Measurements from ENCODE around the gene CCER1.

CCER1 gene

GRCh38 chr12:90921536-90921935, 33.4 kb downstream of the CCER1 start:
- TF ChIP-seq EGR1 (IDR thresholded peaks at IDR 0.05) (no peak), TEAD4 (IDR thresholded peaks at IDR 0.05) (no peak), CREB1 (IDR thresholded peaks at IDR 0.05; ENCODE audit: low read depth) (no peak), TAF1 (IDR thresholded peaks at IDR 0.05; ENCODE audit: low read depth) (no peak)
- TF ChIP-seq, protein P1, sequence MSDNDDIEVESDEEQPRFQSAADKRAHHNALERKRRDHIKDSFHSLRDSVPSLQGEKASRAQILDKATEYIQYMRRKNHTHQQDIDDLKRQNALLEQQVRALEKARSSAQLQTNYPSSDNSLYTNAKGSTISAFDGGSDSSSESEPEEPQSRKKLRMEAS (IDR thresholded peaks at IDR 0.05) = no peak

GRCh38 chr12:90920222-90920621, 34.8 kb downstream of the CCER1 start:
- TF ChIP-seq EP300 (IDR thresholded peaks at IDR 0.05; ENCODE audit: borderline replicate concordance) (no peak), TAF1 (IDR thresholded peaks at IDR 0.05; ENCODE audit: low read depth) (no peak), CEBPB (IDR thresholded peaks at IDR 0.05) (no peak), CREB1 (IDR thresholded peaks at IDR 0.05; ENCODE audit: low read depth) (no peak), RAD21 (IDR thresholded peaks at IDR 0.05; ENCODE audit: low read depth) (no peak), FOXM1 (IDR thresholded peaks at IDR 0.05; ENCODE audit: borderline replicate concordance, low read depth) (no peak), NFIC (IDR thresholded peaks at IDR 0.05) (no peak), TEAD4 (IDR thresholded peaks at IDR 0.05) (no peak), TCF12 (IDR thresholded peaks at IDR 0.05; ENCODE audit: low read depth) (no peak)
- TF ChIP-seq, protein P2, sequence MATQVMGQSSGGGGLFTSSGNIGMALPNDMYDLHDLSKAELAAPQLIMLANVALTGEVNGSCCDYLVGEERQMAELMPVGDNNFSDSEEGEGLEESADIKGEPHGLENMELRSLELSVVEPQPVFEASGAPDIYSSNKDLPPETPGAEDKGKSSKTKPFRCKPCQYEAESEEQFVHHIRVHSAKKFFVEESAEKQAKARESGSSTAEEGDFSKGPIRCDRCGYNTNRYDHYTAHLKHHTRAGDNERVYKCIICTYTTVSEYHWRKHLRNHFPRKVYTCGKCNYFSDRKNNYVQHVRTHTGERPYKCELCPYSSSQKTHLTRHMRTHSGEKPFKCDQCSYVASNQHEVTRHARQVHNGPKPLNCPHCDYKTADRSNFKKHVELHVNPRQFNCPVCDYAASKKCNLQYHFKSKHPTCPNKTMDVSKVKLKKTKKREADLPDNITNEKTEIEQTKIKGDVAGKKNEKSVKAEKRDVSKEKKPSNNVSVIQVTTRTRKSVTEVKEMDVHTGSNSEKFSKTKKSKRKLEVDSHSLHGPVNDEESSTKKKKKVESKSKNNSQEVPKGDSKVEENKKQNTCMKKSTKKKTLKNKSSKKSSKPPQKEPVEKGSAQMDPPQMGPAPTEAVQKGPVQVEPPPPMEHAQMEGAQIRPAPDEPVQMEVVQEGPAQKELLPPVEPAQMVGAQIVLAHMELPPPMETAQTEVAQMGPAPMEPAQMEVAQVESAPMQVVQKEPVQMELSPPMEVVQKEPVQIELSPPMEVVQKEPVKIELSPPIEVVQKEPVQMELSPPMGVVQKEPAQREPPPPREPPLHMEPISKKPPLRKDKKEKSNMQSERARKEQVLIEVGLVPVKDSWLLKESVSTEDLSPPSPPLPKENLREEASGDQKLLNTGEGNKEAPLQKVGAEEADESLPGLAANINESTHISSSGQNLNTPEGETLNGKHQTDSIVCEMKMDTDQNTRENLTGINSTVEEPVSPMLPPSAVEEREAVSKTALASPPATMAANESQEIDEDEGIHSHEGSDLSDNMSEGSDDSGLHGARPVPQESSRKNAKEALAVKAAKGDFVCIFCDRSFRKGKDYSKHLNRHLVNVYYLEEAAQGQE (IDR thresholded peaks at IDR 0.05; ENCODE audit: low read depth) = no peak
- TF ChIP-seq, protein P3, sequence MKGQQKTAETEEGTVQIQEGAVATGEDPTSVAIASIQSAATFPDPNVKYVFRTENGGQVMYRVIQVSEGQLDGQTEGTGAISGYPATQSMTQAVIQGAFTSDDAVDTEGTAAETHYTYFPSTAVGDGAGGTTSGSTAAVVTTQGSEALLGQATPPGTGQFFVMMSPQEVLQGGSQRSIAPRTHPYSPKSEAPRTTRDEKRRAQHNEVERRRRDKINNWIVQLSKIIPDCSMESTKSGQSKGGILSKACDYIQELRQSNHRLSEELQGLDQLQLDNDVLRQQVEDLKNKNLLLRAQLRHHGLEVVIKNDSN (IDR thresholded peaks at IDR 0.05) = no peak
- TF ChIP-seq, protein P1 (IDR thresholded peaks at IDR 0.05) = no peak

- TF ChIP-seq CEBPB (IDR thresholded peaks at IDR 0.05) (no peak), ZBTB7A (IDR thresholded peaks at IDR 0.05; ENCODE audit: low read depth) (no peak), CREB1 (IDR thresholded peaks at IDR 0.05; ENCODE audit: low read depth) (no peak), TCF12 (IDR thresholded peaks at IDR 0.05; ENCODE audit: low read depth) (no peak), TAF1 (IDR thresholded peaks at IDR 0.05; ENCODE audit: low read depth) (no peak), FOXM1 (IDR thresholded peaks at IDR 0.05; ENCODE audit: borderline replicate concordance, low read depth) (no peak), RAD21 (IDR thresholded peaks at IDR 0.05; ENCODE audit: low read depth) (no peak), EP300 (IDR thresholded peaks at IDR 0.05; ENCODE audit: borderline replicate concordance) (no peak), EGR1 (IDR thresholded peaks at IDR 0.05) (no peak), YY1 (IDR thresholded peaks at IDR 0.05; ENCODE audit: low read depth) (no peak)
- TF ChIP-seq, protein P3 (IDR thresholded peaks at IDR 0.05) = no peak
- TF ChIP-seq, protein P2 (IDR thresholded peaks at IDR 0.05; ENCODE audit: low read depth) = no peak
- TF ChIP-seq, protein P1 (IDR thresholded peaks at IDR 0.05) = no peak
Observed at GRCh38 chr12:90917431-90917830, 37.5 kb downstream of the CCER1 start.

DNA sequence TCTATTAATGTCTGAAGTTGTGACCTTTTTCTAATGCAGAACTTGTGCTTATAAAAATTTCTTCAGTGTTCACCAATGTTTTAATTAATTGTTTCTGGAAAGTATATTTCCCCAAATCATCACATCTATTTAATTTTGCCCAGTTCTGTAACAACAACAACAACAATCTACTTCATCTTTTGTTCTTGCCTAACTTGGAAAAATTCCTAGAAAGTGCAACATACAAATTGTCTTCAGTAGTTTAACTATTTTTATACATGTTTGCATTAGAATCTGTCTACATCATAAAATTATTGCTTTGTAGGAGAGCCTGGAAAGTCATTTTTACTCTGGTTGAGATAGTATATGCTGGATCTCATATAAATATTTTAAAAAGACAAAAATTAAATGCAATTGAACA, 38.5 kb downstream of the CCER1 start:
- TF ChIP-seq FOXM1 (IDR thresholded peaks at IDR 0.05; ENCODE audit: borderline replicate concordance, low read depth) (no peak), TCF12 (IDR thresholded peaks at IDR 0.05; ENCODE audit: low read depth) (no peak), TEAD4 (IDR thresholded peaks at IDR 0.05) (no peak), CREB1 (IDR thresholded peaks at IDR 0.05; ENCODE audit: low read depth) (no peak), RAD21 (IDR thresholded peaks at IDR 0.05; ENCODE audit: low read depth) (no peak), CEBPB (IDR thresholded peaks at IDR 0.05) (no peak), YY1 (IDR thresholded peaks at IDR 0.05; ENCODE audit: low read depth) (no peak), ZBTB7A (IDR thresholded peaks at IDR 0.05; ENCODE audit: low read depth) (no peak), TAF1 (IDR thresholded peaks at IDR 0.05; ENCODE audit: low read depth) (no peak), EP300 (IDR thresholded peaks at IDR 0.05; ENCODE audit: borderline replicate concordance) (no peak), EGR1 (IDR thresholded peaks at IDR 0.05) (no peak), NFIC (IDR thresholded peaks at IDR 0.05) (no peak)
- TF ChIP-seq, protein P1 (IDR thresholded peaks at IDR 0.05) = no peak
- TF ChIP-seq, protein P3 (IDR thresholded peaks at IDR 0.05) = no peak
- TF ChIP-seq, protein P2 (IDR thresholded peaks at IDR 0.05; ENCODE audit: low read depth) = no peak
